Upper lobe of right lung (tissue), 1 donor: ENCODE results near the gene TMOD1. TPM values are rescaled to one million over a fixed set of nuclear protein-coding genes. Genes with fewer than 3 reads are reported as not detected.

Experiments used
- ATAC-seq: fragments of 200-7000 bp; cut with Tn5 transposase; one replicate; pipeline ENCODE4 v1.9.1; 2020; ENCODE audit warnings: mild to moderate bottlenecking, moderate library complexity
- DNase-seq: peaks from one replicate; pipeline ENCODE4 v3.0.0-alpha.2; 2020
- H3K27ac ChIP-seq: fragments of 200-600 bp; one replicate; pipeline ENCODE4 v1.8.0; 2022
- H3K27me3 ChIP-seq: fragments of 200-600 bp; one replicate; pipeline ENCODE4 v1.8.0; 2022; ENCODE audit warnings: mild to moderate bottlenecking
- H3K36me3 ChIP-seq: fragments of 200-600 bp; one replicate; pipeline ENCODE4 v1.8.0; 2022
- H3K4me1 ChIP-seq: fragments of 200-600 bp; one replicate; pipeline ENCODE4 v1.8.0; 2022
- H3K4me3 ChIP-seq: fragments of 200-600 bp; one replicate; pipeline ENCODE4 v1.8.0; 2022; ENCODE audit warnings: mild to moderate bottlenecking
- H3K9me3 ChIP-seq: fragments of 200-600 bp; one replicate; pipeline ENCODE4 v1.8.0; 2022
- intact Hi-C: fragments of 100-400 bp; cut with DNase I; formaldehyde crosslinking; loops from one replicate; pipeline ENCODE4 v1.11.0; 2022
- total RNA-seq: library from RNA; stranded (reverse); fragmentation: NEBNext Ultra II Directional; extraction: Animal tissue kit (Norgen Biotek cat#: 25700); gene quantifications from one replicate; pipeline ENCODE4 v1.2.1, GENCODE V29; 2021
- TF ChIP-seq, protein P1 (sequence below): fragments of 200-600 bp; IDR thresholded peaks from one replicate; pipeline ENCODE4 v1.8.0; 2022; ENCODE audit warnings: antibody characterized with exemption
- donor health status: DM: no; HTN: yes; CAD: no; lungs with severe emphysema.

The TMOD1 gene
- total RNA-seq, 1 donor from 2014 or later: 11.3 TPM

GRCh38 chr9:97534961-97535594 is 33.6 kb downstream of the TMOD1 start:
- H3K27me3 ChIP-seq: no peaks in the 10 kb centered on the region
- H3K9me3 ChIP-seq: no peaks in the 10 kb centered on the region
- peak; percentile 23 for ATAC-seq
- TF ChIP-seq, protein P1, sequence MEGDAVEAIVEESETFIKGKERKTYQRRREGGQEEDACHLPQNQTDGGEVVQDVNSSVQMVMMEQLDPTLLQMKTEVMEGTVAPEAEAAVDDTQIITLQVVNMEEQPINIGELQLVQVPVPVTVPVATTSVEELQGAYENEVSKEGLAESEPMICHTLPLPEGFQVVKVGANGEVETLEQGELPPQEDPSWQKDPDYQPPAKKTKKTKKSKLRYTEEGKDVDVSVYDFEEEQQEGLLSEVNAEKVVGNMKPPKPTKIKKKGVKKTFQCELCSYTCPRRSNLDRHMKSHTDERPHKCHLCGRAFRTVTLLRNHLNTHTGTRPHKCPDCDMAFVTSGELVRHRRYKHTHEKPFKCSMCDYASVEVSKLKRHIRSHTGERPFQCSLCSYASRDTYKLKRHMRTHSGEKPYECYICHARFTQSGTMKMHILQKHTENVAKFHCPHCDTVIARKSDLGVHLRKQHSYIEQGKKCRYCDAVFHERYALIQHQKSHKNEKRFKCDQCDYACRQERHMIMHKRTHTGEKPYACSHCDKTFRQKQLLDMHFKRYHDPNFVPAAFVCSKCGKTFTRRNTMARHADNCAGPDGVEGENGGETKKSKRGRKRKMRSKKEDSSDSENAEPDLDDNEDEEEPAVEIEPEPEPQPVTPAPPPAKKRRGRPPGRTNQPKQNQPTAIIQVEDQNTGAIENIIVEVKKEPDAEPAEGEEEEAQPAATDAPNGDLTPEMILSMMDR: no peak
- no peak overlapping the region for H3K4me3 ChIP-seq
- H3K4me1 ChIP-seq: peaks cover 3% of the 10 kb centered on the region
- H3K27ac ChIP-seq: no peak overlapping the region
- intact Hi-C loops: no loop called here
- no peaks in the 10 kb centered on the region for H3K36me3 ChIP-seq
- DNase-seq: peak; percentile 46

- Histone ChIP-seq H3K4me3 (no peak overlapping the region), H3K36me3 (no peaks in the 10 kb centered on the region), H3K9me3 (no peaks in the 10 kb centered on the region), H3K27ac (no peak overlapping the region), H3K4me1 (no peaks in the 10 kb centered on the region), H3K27me3 (no peaks in the 10 kb centered on the region)
- DNase-seq: peak; percentile 15
- TF ChIP-seq, protein P1: no peak
- intact Hi-C loops: no loop called here
- ATAC-seq: no peak
Measured at GRCh38 chr9:97535771-97536170, 34.3 kb downstream of the TMOD1 start.

DNA sequence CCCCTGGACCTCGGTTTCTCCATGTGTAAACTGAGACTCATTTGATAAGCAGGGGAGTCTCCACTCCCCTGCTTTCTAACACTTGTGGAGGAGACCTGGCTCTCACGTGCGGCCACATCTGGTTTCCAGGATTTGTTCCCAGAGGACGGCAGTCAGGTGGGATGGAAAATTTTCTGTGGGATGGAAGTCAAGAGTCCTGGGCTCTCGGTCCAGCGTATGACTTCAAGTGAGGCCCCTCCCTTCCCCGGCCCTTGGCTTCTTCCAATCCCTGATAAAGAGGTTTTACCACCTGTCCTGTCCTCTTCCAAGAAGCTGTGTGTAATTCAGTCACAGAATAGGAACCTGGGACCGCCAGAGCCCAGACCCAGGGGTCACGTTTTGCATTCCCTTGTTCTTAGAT is 35.0 kb downstream of the TMOD1 start:
- ATAC-seq (no peak), DNase-seq (peak; percentile 17)

GRCh38 chr9:97543561-97543960 is 42.1 kb downstream of the TMOD1 start:
- intact Hi-C loops: no loop called here

More for the DNA sequence above, 35.0 kb downstream of the TMOD1 start:
- H3K27ac ChIP-seq: no peak overlapping the region
- H3K27me3 ChIP-seq: no peaks in the 10 kb centered on the region
- no peaks in the 10 kb centered on the region for H3K36me3 ChIP-seq
- H3K4me1 ChIP-seq: no peaks in the 10 kb centered on the region
- no peaks in the 10 kb centered on the region for H3K9me3 ChIP-seq
- no peak overlapping the region for H3K4me3 ChIP-seq
- TF ChIP-seq, protein P1: no peak
- intact Hi-C loops: no loop called here

DNA sequence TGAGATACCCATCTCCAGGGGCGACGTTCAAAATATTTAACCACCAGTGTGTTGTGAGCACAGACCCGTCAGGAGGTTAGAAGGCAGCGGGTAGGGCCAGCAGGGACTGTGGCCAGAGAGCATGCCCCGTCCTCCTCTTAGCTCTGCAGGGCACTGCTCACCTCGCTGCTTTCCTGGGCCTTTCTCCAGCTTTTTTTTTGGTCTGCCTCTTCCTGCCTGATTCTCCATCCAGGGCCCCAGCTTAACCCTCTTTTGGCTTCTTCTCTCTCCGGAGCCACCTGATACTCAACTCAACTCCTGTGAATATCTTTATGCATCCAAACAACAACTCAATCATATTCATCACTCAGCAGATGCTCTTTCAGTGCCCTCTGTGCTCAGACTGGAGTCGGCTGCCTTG is 44.0 kb downstream of the TMOD1 start:
- Histone ChIP-seq H3K27ac (no peak overlapping the region), H3K27me3 (no peaks in the 10 kb centered on the region), H3K9me3 (no peaks in the 10 kb centered on the region), H3K4me3 (no peak overlapping the region), H3K36me3 (no peaks in the 10 kb centered on the region), H3K4me1 (no peaks in the 10 kb centered on the region)
- TF ChIP-seq, protein P1: no peak
- DNase-seq (peak; percentile 19), ATAC-seq (no peak)
- intact Hi-C loops: no loop called here

More at GRCh38 chr9:97543561-97543960, 42.1 kb downstream of the TMOD1 start:
- ATAC-seq (no peak), DNase-seq (no peak)
- no peaks in the 10 kb centered on the region for H3K36me3 ChIP-seq
- no peak overlapping the region for H3K4me3 ChIP-seq
- no peak overlapping the region for H3K27ac ChIP-seq
- no peaks in the 10 kb centered on the region for H3K4me1 ChIP-seq
- H3K27me3 ChIP-seq: no peaks in the 10 kb centered on the region
- H3K9me3 ChIP-seq: no peaks in the 10 kb centered on the region
- TF ChIP-seq, protein P1: no peak
